Panc1 (cell line): ENCODE results near the gene MDGA2. TPM values are rescaled to one million over a fixed set of nuclear protein-coding genes. Genes with fewer than 3 reads are reported as not detected.

Experiments used
- ATAC-seq: fragments of 200-7000 bp; cut with Tn5 transposase; 2 replicates; pipeline ENCODE4 v1.9.1; 2020; ENCODE audit warnings: mild to moderate bottlenecking, moderate library complexity
- BruUV-seq: library from RNA; stranded (reverse); fragments of 400-500 nt; replicated peaks from 2 replicates; lab custom pipeline; 2021; lab: Mats Ljungman, UMichigan
- CTCF ChIA-PET: fragments of 300-600 bp; sonication (Branson Sonifier 250); formaldehyde crosslinking; loops from one replicate; lab custom pipeline; 2022; ENCODE audit warnings: antibody characterized with exemption; lab: Charles Lee
- POLR2A ChIA-PET: fragments of 300-600 bp; sonication (Branson Sonifier 250); formaldehyde crosslinking; loops from one replicate; lab custom pipeline; 2022; ENCODE audit warnings: antibody characterized with exemption; lab: Charles Lee
- DNase-seq: peaks from one replicate; pipeline ENCODE4 v3.0.0-alpha.2; 2010; ENCODE audit warnings: low read depth, low spot score
- H3K27ac ChIP-seq: 2 replicates; pipeline ENCODE4 v1.5.1; 2011; ENCODE audit warnings: mild to moderate bottlenecking, low read length, inconsistent platforms
- H3K27me3 ChIP-seq: fragments of 200-500 bp; sonication (Bioruptor generic); 2 replicates; pipeline ENCODE4 v1.6.0; 2014; ENCODE audit warnings: low read length, inconsistent platforms; ENCODE audit not compliant: control insufficient read depth, insufficient read depth
- H3K36me3 ChIP-seq: fragments of 200-500 bp; sonication (Bioruptor generic); 2 replicates; pipeline ENCODE4 v1.5.1; 2014; ENCODE audit warnings: inconsistent platforms, mild to moderate bottlenecking, low read length, moderate library complexity; ENCODE audit not compliant: control insufficient read depth, insufficient read depth
- H3K4me1 ChIP-seq: 2 replicates; pipeline ENCODE4 v1.5.1; 2011; ENCODE audit warnings: inconsistent platforms, mild to moderate bottlenecking, low read length, moderate library complexity; ENCODE audit not compliant: control insufficient read depth, insufficient read depth
- H3K4me3 ChIP-seq, 2 experiments: 2 replicates each; pipeline ENCODE4 v1.5.1; 2011 to 2012; ENCODE audit warnings: low read depth in 2 of 2, low read length in 2 of 2, mild to moderate bottlenecking in 2 of 2, inconsistent platforms in 1 of 2, moderate library complexity in 1 of 2
- H3K9me3 ChIP-seq: fragments of 200-500 bp; sonication (Bioruptor generic); 2 replicates; pipeline ENCODE4 v1.5.1; 2014; ENCODE audit warnings: low read depth, mild to moderate bottlenecking, inconsistent platforms, low read length, moderate library complexity; ENCODE audit not compliant: control insufficient read depth, insufficient read depth
- POLR2AphosphoS5 ChIP-seq: IDR thresholded peaks from 2 replicates; pipeline ENCODE4 v1.6.1; 2012; ENCODE audit warnings: mild to moderate bottlenecking, low read depth, low read length, moderate library complexity
- SIN3A ChIP-seq: IDR thresholded peaks from 2 replicates; pipeline ENCODE4 v1.6.1; 2012; ENCODE audit warnings: low read depth, mild to moderate bottlenecking, low read length, moderate library complexity, borderline replicate concordance; ENCODE audit not compliant: insufficient read depth
- TCF7L2 ChIP-seq: IDR thresholded peaks from 2 replicates; pipeline ENCODE4 v1.6.1; 2011; ENCODE audit warnings: mild to moderate bottlenecking, low read depth, low read length, inconsistent platforms
- in situ Hi-C: cut with HindIII; loops from 2 replicates; pipeline ENCODE4 v1.10.0; 2016; ENCODE audit warnings: low sequenced_read_pairs, low pct_unique_long_range_greater_than_20kb
- intact Hi-C: fragments of 100-400 bp; cut with micrococcal nuclease; formaldehyde crosslinking; loops from one replicate; pipeline ENCODE4 v1.10.0; 2022; ENCODE audit not compliant: unreplicated experiment
- total RNA-seq: library from RNA; stranded (reverse); gene quantifications from one replicate; pipeline ENCODE4 v1.2.1, GENCODE V29; 2021; ENCODE audit not compliant: unreplicated experiment
- TF ChIP-seq, protein P1 (sequence below), 2 experiments: IDR thresholded peaks; 2 replicates each; pipeline ENCODE4 v1.6.1; 2011 to 2012; ENCODE audit warnings: low read depth in 2 of 2, control low read depth in 1 of 2, low read length in 1 of 2, mild to moderate bottlenecking in 1 of 2, moderate library complexity in 1 of 2; ENCODE audit not compliant: insufficient read depth in 1 of 2
- TF ChIP-seq, protein P2 (sequence below): fragments of 450-650 bp; IDR thresholded peaks from 2 replicates; pipeline ENCODE4 v1.5.1; 2017; ENCODE audit warnings: mild to moderate bottlenecking

MDGA2 gene
- total RNA-seq, 1 experiment from 2014 or later = not detected

DNA sequence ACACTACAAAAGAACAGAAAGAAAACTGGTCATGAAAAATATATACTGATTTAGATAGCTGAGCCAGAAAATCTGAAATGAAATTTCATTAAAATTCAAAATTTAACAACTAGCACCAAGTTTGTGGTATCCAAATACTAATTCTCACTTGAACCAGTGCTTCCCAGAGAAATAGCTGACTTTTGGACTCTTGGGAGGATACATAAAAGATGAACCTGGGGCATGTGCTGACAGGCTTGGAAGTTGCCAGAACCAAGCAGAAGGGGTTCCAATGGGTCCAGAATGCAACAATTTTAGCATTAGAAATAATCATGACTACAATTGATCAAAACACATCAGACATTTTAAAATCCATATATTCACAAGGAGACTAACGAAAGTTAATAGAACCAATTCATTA lies 175.0 kb downstream of the MDGA2 start:
- no peaks in the 10 kb centered on the region for H3K36me3 ChIP-seq
- intact Hi-C loops (no loop called here), in situ Hi-C loops (no loop called here)
- ChIA-PET POLR2A (no interaction called here), CTCF (no interaction called here)
- TF ChIP-seq, protein P1, sequence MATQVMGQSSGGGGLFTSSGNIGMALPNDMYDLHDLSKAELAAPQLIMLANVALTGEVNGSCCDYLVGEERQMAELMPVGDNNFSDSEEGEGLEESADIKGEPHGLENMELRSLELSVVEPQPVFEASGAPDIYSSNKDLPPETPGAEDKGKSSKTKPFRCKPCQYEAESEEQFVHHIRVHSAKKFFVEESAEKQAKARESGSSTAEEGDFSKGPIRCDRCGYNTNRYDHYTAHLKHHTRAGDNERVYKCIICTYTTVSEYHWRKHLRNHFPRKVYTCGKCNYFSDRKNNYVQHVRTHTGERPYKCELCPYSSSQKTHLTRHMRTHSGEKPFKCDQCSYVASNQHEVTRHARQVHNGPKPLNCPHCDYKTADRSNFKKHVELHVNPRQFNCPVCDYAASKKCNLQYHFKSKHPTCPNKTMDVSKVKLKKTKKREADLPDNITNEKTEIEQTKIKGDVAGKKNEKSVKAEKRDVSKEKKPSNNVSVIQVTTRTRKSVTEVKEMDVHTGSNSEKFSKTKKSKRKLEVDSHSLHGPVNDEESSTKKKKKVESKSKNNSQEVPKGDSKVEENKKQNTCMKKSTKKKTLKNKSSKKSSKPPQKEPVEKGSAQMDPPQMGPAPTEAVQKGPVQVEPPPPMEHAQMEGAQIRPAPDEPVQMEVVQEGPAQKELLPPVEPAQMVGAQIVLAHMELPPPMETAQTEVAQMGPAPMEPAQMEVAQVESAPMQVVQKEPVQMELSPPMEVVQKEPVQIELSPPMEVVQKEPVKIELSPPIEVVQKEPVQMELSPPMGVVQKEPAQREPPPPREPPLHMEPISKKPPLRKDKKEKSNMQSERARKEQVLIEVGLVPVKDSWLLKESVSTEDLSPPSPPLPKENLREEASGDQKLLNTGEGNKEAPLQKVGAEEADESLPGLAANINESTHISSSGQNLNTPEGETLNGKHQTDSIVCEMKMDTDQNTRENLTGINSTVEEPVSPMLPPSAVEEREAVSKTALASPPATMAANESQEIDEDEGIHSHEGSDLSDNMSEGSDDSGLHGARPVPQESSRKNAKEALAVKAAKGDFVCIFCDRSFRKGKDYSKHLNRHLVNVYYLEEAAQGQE (IDR thresholded peaks at IDR 0.05; ENCODE audit: insufficient read depth in 1 of 2, low read depth in 2 of 2, low read length in 1 of 2) = no peak
- TF ChIP-seq TCF7L2 (no peak), POLR2AphosphoS5 (no peak), SIN3A (no peak)
- TF ChIP-seq, protein P2, sequence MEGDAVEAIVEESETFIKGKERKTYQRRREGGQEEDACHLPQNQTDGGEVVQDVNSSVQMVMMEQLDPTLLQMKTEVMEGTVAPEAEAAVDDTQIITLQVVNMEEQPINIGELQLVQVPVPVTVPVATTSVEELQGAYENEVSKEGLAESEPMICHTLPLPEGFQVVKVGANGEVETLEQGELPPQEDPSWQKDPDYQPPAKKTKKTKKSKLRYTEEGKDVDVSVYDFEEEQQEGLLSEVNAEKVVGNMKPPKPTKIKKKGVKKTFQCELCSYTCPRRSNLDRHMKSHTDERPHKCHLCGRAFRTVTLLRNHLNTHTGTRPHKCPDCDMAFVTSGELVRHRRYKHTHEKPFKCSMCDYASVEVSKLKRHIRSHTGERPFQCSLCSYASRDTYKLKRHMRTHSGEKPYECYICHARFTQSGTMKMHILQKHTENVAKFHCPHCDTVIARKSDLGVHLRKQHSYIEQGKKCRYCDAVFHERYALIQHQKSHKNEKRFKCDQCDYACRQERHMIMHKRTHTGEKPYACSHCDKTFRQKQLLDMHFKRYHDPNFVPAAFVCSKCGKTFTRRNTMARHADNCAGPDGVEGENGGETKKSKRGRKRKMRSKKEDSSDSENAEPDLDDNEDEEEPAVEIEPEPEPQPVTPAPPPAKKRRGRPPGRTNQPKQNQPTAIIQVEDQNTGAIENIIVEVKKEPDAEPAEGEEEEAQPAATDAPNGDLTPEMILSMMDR = no peak
- no peaks in the 10 kb centered on the region for H3K4me1 ChIP-seq
- H3K27me3 ChIP-seq = no peaks in the 10 kb centered on the region
- no peak for ATAC-seq
- H3K27ac ChIP-seq = no peak overlapping the region
- no peak overlapping the region for H3K4me3 ChIP-seq
- no TSS peak for BruUV-seq
- no peaks in the 10 kb centered on the region for H3K9me3 ChIP-seq
- DNase-seq = no peak

DNA sequence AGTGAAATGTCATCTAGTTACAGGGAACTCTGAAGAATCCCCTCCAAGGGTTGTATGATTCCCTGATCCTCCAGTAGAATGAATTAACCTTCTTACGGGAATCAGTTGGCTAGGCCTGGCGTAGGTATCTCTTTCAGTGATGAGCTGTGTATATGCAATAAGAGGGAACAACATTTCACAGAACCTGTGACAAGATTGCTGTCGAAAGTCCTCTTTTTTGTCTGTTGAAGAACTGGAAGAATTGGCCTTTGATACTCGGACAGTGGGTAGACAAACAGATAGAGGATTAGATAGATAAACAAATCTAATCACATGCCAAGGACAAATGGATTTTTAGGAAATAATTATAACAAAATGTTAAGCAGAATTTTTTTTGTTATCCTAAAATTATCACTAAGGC lies 184.6 kb downstream of the MDGA2 start:
- DNase-seq = no peak
- no peak overlapping the region for H3K4me3 ChIP-seq
- ChIA-PET POLR2A (no interaction called here), CTCF (no interaction called here)
- no peak overlapping the region for H3K27ac ChIP-seq
- no peaks in the 10 kb centered on the region for H3K36me3 ChIP-seq
- TF ChIP-seq TCF7L2 (no peak), POLR2AphosphoS5 (no peak), SIN3A (no peak)
- TF ChIP-seq, protein P1 (IDR thresholded peaks at IDR 0.05; ENCODE audit: insufficient read depth in 1 of 2, low read depth in 2 of 2, low read length in 1 of 2) = no peak
- TF ChIP-seq, protein P2 = no peak
- BruUV-seq = no TSS peak
- ATAC-seq = no peak
- H3K4me1 ChIP-seq = no peaks in the 10 kb centered on the region
- in situ Hi-C loops = no loop called here
- intact Hi-C loops = no loop called here
- H3K9me3 ChIP-seq = no peaks in the 10 kb centered on the region
- H3K27me3 ChIP-seq = no peaks in the 10 kb centered on the region
